PC-3 (cell line): ENCODE data around the gene FPR1. TPM values are rescaled to one million over a fixed set of nuclear protein-coding genes. Genes with fewer than 3 reads are reported as not detected.

Experiments used
- ATAC-seq: fragments of 200-7000 bp; cut with Tn5 transposase; 2 replicates; pipeline ENCODE4 v1.9.1; 2020; ENCODE audit warnings: mild to moderate bottlenecking, moderate library complexity
- BruUV-seq: library from RNA; stranded (reverse); fragments of 400-500 nt; replicated peaks from 2 replicates; lab custom pipeline; 2021; lab: Mats Ljungman, UMichigan
- CTCF ChIA-PET: fragments of 300-600 bp; sonication (Branson Sonifier 250); formaldehyde crosslinking; loops from one replicate; lab custom pipeline; 2022; ENCODE audit warnings: antibody characterized with exemption; lab: Charles Lee
- POLR2A ChIA-PET: fragments of 300-600 bp; sonication (Branson Sonifier 250); formaldehyde crosslinking; loops from one replicate; lab custom pipeline; 2022; ENCODE audit warnings: antibody characterized with exemption; ENCODE audit not compliant: unreplicated experiment; lab: Charles Lee
- DNase-seq: peaks from one replicate; pipeline ENCODE4 v3.0.0-alpha.2; 2015
- H2AFZ ChIP-seq: fragments of 300-600 bp; sonication (generic); 2 replicates; pipeline ENCODE4 v1.6.0; 2016; ENCODE audit warnings: antibody characterized with exemption, low read length
- H3F3A ChIP-seq: fragments of 300-600 bp; sonication (generic); one replicate; pipeline ENCODE4 v1.6.0; 2017; ENCODE audit warnings: antibody characterized with exemption, low read length, control low read depth, mild to moderate bottlenecking; ENCODE audit not compliant: unreplicated experiment
- H3K27ac ChIP-seq: fragments of 300-600 bp; sonication (generic); 2 replicates; pipeline ENCODE4 v1.5.1; 2016; ENCODE audit warnings: mild to moderate bottlenecking, low read length
- H3K27me3 ChIP-seq: fragments of 300-600 bp; sonication (generic); 2 replicates; pipeline ENCODE4 v1.6.1; 2016; ENCODE audit warnings: low read length, mixed read lengths
- H3K36me3 ChIP-seq: fragments of 300-600 bp; sonication (generic); 2 replicates; pipeline ENCODE4 v1.6.1; 2016; ENCODE audit warnings: low read depth, mixed run types, low read length, mixed read lengths
- H3K4me1 ChIP-seq: fragments of 300-600 bp; sonication (generic); 2 replicates; pipeline ENCODE4 v1.5.1; 2016; ENCODE audit warnings: low read length; ENCODE audit not compliant: insufficient read depth
- H3K4me2 ChIP-seq: fragments of 300-600 bp; sonication (generic); 2 replicates; pipeline ENCODE4 v1.6.0; 2016; ENCODE audit warnings: low read length
- H3K4me3 ChIP-seq: fragments of 300-600 bp; sonication (generic); 2 replicates; pipeline ENCODE4 v1.5.1; 2016; ENCODE audit warnings: mild to moderate bottlenecking, low read length, mixed read lengths
- H3K79me2 ChIP-seq: fragments of 300-600 bp; sonication (generic); 2 replicates; pipeline ENCODE4 v1.6.1; 2017; ENCODE audit warnings: low read length, mixed read lengths
- H3K9ac ChIP-seq: fragments of 300-600 bp; sonication (generic); 2 replicates; pipeline ENCODE4 v1.6.0; 2016; ENCODE audit warnings: mild to moderate bottlenecking, low read length
- H3K9me2 ChIP-seq: fragments of 300-600 bp; sonication (generic); replicated peaks from 2 replicates; pipeline ENCODE4 v1.6.1; 2016; ENCODE audit warnings: mixed run types, low read length, mixed read lengths
- H3K9me3 ChIP-seq: fragments of 300-600 bp; sonication (generic); 2 replicates; pipeline ENCODE4 v1.6.1; 2016; ENCODE audit warnings: low read length, mixed read lengths
- H4K20me1 ChIP-seq: fragments of 300-600 bp; sonication (generic); 2 replicates; pipeline ENCODE4 v1.6.1; 2016; ENCODE audit warnings: low read length, mixed read lengths
- EZH2 ChIP-seq: fragments of 300-600 bp; sonication (generic); IDR thresholded peaks from one replicate; pipeline ENCODE4 v1.6.1; 2017; ENCODE audit warnings: antibody characterized with exemption, mild to moderate bottlenecking, low read length; ENCODE audit not compliant: unreplicated experiment
- EZH2phosphoT487 ChIP-seq: fragments of 300-600 bp; sonication (generic); IDR thresholded peaks from 2 replicates; pipeline ENCODE4 v1.6.1; 2018; ENCODE audit warnings: mild to moderate bottlenecking, antibody characterized with exemption, low read length, borderline replicate concordance
- intact Hi-C: fragments of 100-400 bp; cut with micrococcal nuclease; formaldehyde crosslinking; loops from 2 replicates; pipeline ENCODE4 v1.9.0; 2023
- total RNA-seq: library from RNA; depleted of rRNA; stranded (reverse); fragments of >200 nt; gene quantifications from 2 replicates; pipeline ENCODE4 v1.2.3, GENCODE V29; 2014
- TF ChIP-seq, protein P1 (sequence below): fragments of 300-600 bp; sonication (generic); conservative IDR thresholded peaks from 2 replicates; pipeline ENCODE4 v1.5.1; 2017; ENCODE audit warnings: antibody characterized with exemption, low read depth, mild to moderate bottlenecking, low read length

FPR1 gene
- total RNA-seq, 1 experiment from 2014 or later: 0.55 TPM

DNA sequence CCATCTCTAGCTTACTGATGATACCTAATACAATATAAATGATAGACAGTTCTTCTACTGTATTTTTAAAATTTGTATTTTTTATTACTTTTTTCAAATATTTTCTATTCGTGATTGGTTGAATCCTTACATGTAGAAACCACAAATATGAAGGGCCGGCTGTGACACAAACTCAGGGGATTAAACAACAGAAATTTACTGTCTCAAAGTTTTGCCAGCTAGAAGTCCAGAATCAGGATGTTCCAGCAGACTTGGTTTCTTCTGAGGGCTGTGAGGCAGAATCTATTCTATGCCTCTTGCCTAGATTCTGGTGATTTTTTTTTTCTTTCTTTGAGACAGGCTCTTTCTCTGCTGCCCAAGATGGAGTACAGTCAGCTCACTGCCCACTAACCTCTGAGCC lies 13.8 kb downstream of the FPR1 start:
- H3K4me2 ChIP-seq: no peak overlapping the region
- ChIA-PET CTCF (no interaction called here), POLR2A (interaction anchor here (0.6 kb wide), 1 partner anchor 61 kb away, joined by 3 read pairs; no protein-coding TSS in a partner anchor)
- no peak overlapping the region for H2AFZ ChIP-seq
- no TSS peak for BruUV-seq
- intact Hi-C loops: no loop called here
- H3K4me3 ChIP-seq: no peak overlapping the region
- no peaks in the 10 kb centered on the region for H3K9me2 ChIP-seq
- H3K79me2 ChIP-seq: no peaks in the 10 kb centered on the region
- peaks cover 40% of the 10 kb centered on the region for H3K27me3 ChIP-seq
- DNase-seq (no peak), ATAC-seq (no peak)
- H3K9me3 ChIP-seq: no peaks in the 10 kb centered on the region
- H3K9ac ChIP-seq: no peak overlapping the region
- no peaks in the 10 kb centered on the region for H3F3A ChIP-seq
- TF ChIP-seq EZH2phosphoT487 (no peak), EZH2 (no peak)
- TF ChIP-seq, protein P1, sequence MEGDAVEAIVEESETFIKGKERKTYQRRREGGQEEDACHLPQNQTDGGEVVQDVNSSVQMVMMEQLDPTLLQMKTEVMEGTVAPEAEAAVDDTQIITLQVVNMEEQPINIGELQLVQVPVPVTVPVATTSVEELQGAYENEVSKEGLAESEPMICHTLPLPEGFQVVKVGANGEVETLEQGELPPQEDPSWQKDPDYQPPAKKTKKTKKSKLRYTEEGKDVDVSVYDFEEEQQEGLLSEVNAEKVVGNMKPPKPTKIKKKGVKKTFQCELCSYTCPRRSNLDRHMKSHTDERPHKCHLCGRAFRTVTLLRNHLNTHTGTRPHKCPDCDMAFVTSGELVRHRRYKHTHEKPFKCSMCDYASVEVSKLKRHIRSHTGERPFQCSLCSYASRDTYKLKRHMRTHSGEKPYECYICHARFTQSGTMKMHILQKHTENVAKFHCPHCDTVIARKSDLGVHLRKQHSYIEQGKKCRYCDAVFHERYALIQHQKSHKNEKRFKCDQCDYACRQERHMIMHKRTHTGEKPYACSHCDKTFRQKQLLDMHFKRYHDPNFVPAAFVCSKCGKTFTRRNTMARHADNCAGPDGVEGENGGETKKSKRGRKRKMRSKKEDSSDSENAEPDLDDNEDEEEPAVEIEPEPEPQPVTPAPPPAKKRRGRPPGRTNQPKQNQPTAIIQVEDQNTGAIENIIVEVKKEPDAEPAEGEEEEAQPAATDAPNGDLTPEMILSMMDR: no peak
- no peaks in the 10 kb centered on the region for H3K4me1 ChIP-seq
- H4K20me1 ChIP-seq: no peaks in the 10 kb centered on the region
- no peak overlapping the region for H3K27ac ChIP-seq
- no peaks in the 10 kb centered on the region for H3K36me3 ChIP-seq

DNA sequence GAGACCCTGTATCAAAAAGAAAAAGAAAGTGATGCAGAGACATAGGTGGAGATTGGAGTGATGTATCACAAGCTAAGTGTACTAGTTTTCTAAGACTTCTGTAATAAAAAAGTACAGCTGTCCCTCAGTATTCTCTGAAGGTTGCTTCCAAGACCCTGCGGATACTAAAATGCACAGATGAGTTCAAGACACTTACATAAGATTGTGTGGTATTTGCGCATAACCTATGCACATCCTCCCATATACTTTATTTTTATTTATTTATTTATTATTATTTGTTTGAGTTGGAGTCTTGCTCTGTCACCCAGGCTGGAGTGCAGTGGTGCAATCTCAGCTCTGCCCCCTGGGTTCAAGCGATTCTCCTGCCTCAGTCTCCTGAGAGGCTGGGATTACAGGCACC lies 14.3 kb downstream of the FPR1 start:
- intact Hi-C loops: no loop called here
- ATAC-seq: no peak

DNA sequence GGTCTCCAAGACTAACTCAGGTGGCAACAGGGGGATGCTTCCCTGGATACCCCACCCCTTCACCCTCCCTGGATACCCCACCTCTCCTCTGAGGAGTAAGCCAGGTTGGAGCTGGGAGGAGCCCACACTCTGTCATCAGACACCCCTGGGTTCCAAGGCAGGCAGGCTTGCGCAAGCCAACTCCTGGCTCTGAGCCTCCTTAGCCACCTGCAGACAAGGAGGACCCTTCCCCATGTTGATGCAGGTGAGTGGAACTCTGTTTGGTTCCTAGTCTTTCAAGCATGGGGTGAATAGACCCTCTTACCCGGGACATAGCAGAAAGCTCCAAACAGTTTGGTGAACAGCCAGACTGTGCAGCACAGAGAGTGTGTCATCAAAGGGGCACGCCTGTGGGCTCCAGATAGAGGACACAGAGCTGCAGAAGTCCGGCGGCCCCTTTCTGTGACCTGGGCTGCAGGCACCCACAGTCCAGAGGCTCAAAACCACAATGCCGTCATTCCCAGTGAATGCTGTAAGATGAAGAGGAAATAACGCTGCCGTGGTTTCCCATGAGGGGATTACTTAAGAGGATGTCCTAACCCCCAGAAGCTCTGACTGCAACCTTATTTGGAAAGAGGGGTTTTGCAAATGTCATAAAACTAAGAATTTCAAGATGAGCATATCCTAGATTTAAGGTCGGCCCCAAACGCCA lies 15.8 kb downstream of the FPR1 start:
- DNase-seq: no peak
- BruUV-seq: no TSS peak
- H4K20me1 ChIP-seq: no peaks in the 10 kb centered on the region
- H3K9ac ChIP-seq: no peak overlapping the region
- H3K36me3 ChIP-seq: no peaks in the 10 kb centered on the region
- no peaks in the 10 kb centered on the region for H3K79me2 ChIP-seq
- no peak overlapping the region for H3K4me2 ChIP-seq
- POLR2A ChIA-PET: no interaction called here
- intact Hi-C loops: no loop called here
- H3F3A ChIP-seq: no peaks in the 10 kb centered on the region
- H3K4me3 ChIP-seq: no peak overlapping the region
- CTCF ChIA-PET: no interaction called here
- no peaks in the 10 kb centered on the region for H3K4me1 ChIP-seq
- H3K9me3 ChIP-seq: no peaks in the 10 kb centered on the region
- no peak overlapping the region for H3K27ac ChIP-seq
- ATAC-seq: no peak
- no peaks in the 10 kb centered on the region for H3K9me2 ChIP-seq
- no peak for TF ChIP-seq EZH2phosphoT487
- no peak for TF ChIP-seq EZH2
- TF ChIP-seq, protein P1: no peak
- peaks cover 40% of the 10 kb centered on the region for H3K27me3 ChIP-seq
- no peak overlapping the region for H2AFZ ChIP-seq

More for the DNA sequence above, 14.3 kb downstream of the FPR1 start:
- H3K79me2 ChIP-seq: no peaks in the 10 kb centered on the region
- no peaks in the 10 kb centered on the region for H3K4me1 ChIP-seq
- H4K20me1 ChIP-seq: no peaks in the 10 kb centered on the region
- no peak overlapping the region for H2AFZ ChIP-seq
- no peaks in the 10 kb centered on the region for H3K9me3 ChIP-seq
- CTCF ChIA-PET: no interaction called here
- H3K27me3 ChIP-seq: peaks cover 40% of the 10 kb centered on the region
- no peaks in the 10 kb centered on the region for H3F3A ChIP-seq
- TF ChIP-seq, protein P1: no peak
- no peak for TF ChIP-seq EZH2phosphoT487
- TF ChIP-seq EZH2: no peak
- BruUV-seq: no TSS peak
- POLR2A ChIA-PET: no interaction called here
- no peak overlapping the region for H3K4me3 ChIP-seq
- H3K36me3 ChIP-seq: no peaks in the 10 kb centered on the region
- H3K27ac ChIP-seq: no peak overlapping the region
- no peak overlapping the region for H3K9ac ChIP-seq
- H3K9me2 ChIP-seq: no peaks in the 10 kb centered on the region
- DNase-seq: no peak
- H3K4me2 ChIP-seq: no peak overlapping the region
